SH-SY5Y (cell line): ENCODE data around the gene OR5B3.

ENCODE experiments used
- GATA2 ChIP-seq: IDR thresholded peaks from 2 replicates; pipeline ENCODE4 v1.6.1; 2011; ENCODE audit warnings: mild to moderate bottlenecking, low read depth, low read length
- GATA3 ChIP-seq: IDR thresholded peaks from 2 replicates; pipeline ENCODE4 v1.6.1; 2011; ENCODE audit warnings: low read depth, mild to moderate bottlenecking, low read length, moderate library complexity

Gene OR5B3

DNA sequence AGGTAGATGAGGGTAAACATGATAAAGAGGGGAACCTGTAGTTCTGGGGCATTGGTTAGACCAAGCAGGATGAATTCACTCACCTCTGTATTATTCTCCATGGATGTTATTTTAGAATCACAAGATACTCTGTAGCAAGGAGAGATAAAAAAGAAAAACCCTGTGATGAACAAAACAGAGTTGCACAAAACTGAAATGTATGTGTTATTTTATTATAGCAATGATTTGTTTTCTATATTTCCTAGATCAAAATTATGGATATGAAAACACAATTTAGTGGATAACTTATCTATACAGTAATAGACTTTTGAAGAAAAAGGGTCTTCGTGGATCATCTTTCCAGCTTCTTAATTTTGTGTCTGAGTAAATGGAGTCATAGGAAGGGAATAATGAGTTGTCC is 47.7 kb downstream of the OR5B3 start, which contains the start of gene OR5B17:
OR5B17 (minus strand) TSS at position 101 of the 400 bp plus-strand sequence; CDS start at position 101, 0 bp downstream.
- TF ChIP-seq GATA3, result no peak

DNA sequence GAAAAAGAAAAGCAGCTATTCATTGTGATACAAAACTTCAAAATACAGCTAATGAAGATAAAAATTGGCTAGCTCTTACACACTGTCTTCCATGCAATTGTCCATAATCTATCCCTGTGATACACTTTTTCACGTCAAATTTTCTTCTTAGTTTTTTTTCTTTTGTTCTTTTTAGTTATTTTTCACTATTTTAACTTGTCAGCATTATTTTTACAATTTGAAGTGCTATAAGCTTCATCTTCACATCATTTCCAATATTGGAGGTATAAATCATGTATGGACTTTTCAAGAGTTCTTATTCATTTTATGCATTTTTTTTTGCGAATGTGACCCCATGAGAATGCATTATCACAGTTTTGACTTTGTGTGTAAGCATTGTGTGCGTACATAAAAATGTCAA is 51.9 kb downstream of the OR5B3 start:
- TF ChIP-seq GATA2 (no peak), GATA3 (no peak)
